Measurements from ENCODE around the gene WWC2. TPM values are rescaled to one million over a fixed set of nuclear protein-coding genes. Genes with fewer than 3 reads are reported as not detected.

The WWC2 gene
- total and polyA plus RNA-seq, 2 experiments from 2014 or later, result 50.5 to 74.2 TPM

DNA sequence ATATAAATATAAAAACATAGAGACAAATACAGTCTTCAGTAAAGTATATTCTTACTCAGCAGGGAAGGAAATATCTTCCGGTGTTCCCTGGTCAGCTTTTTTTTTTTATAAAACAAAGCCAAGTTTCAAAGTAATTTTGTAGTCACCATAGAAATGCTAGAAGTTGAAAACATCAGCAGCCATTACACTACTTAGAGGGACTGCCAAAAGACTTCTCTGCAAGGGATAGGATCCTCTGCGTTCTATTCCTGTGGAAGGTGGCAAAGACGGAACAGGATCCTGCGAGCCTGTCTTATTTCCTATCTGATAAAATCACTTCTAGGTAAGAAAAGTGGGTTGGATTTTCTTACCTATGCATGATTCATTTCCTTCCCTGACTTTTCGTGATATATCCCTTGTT, 201.6 kb downstream of the WWC2 start (continued):
- TF ChIP-seq, protein P1, sequence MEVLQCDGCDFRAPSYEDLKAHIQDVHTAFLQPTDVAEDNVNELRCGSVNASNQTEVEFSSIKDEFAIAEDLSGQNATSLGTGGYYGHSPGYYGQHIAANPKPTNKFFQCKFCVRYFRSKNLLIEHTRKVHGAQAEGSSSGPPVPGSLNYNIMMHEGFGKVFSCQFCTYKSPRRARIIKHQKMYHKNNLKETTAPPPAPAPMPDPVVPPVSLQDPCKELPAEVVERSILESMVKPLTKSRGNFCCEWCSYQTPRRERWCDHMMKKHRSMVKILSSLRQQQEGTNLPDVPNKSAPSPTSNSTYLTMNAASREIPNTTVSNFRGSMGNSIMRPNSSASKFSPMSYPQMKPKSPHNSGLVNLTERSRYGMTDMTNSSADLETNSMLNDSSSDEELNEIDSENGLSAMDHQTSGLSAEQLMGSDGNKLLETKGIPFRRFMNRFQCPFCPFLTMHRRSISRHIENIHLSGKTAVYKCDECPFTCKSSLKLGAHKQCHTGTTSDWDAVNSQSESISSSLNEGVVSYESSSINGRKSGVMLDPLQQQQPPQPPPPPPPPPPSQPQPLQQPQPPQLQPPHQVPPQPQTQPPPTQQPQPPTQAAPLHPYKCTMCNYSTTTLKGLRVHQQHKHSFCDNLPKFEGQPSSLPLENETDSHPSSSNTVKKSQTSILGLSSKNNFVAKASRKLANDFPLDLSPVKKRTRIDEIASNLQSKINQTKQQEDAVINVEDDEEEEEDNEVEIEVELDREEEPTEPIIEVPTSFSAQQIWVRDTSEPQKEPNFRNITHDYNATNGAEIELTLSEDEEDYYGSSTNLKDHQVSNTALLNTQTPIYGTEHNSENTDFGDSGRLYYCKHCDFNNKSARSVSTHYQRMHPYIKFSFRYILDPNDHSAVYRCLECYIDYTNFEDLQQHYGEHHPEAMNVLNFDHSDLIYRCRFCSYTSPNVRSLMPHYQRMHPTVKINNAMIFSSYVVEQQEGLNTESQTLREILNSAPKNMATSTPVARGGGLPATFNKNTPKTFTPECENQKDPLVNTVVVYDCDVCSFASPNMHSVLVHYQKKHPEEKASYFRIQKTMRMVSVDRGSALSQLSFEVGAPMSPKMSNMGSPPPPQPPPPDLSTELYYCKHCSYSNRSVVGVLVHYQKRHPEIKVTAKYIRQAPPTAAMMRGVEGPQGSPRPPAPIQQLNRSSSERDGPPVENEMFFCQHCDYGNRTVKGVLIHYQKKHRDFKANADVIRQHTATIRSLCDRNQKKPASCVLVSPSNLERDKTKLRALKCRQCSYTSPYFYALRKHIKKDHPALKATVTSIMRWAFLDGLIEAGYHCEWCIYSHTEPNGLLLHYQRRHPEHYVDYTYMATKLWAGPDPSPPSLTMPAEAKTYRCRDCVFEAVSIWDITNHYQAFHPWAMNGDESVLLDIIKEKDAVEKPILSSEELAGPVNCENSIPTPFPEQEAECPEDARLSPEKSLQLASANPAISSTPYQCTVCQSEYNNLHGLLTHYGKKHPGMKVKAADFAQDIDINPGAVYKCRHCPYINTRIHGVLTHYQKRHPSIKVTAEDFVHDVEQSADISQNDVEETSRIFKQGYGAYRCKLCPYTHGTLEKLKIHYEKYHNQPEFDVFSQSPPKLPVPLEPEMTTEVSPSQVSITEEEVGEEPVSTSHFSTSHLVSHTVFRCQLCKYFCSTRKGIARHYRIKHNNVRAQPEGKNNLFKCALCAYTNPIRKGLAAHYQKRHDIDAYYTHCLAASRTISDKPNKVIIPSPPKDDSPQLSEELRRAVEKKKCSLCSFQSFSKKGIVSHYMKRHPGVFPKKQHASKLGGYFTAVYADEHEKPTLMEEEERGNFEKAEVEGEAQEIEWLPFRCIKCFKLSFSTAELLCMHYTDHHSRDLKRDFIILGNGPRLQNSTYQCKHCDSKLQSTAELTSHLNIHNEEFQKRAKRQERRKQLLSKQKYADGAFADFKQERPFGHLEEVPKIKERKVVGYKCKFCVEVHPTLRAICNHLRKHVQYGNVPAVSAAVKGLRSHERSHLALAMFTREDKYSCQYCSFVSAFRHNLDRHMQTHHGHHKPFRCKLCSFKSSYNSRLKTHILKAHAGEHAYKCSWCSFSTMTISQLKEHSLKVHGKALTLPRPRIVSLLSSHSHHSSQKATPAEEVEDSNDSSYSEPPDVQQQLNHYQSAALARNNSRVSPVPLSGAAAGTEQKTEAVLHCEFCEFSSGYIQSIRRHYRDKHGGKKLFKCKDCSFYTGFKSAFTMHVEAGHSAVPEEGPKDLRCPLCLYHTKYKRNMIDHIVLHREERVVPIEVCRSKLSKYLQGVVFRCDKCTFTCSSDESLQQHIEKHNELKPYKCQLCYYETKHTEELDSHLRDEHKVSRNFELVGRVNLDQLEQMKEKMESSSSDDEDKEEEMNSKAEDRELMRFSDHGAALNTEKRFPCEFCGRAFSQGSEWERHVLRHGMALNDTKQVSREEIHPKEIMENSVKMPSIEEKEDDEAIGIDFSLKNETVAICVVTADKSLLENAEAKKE (CRISPR knock-in tag; IDR thresholded peaks at IDR 0.05), result no peak
- no peak for TF ChIP-seq POLR2AphosphoS5 (IDR thresholded peaks at IDR 0.05; ENCODE audit: low read depth)
- TF ChIP-seq, protein P2, sequence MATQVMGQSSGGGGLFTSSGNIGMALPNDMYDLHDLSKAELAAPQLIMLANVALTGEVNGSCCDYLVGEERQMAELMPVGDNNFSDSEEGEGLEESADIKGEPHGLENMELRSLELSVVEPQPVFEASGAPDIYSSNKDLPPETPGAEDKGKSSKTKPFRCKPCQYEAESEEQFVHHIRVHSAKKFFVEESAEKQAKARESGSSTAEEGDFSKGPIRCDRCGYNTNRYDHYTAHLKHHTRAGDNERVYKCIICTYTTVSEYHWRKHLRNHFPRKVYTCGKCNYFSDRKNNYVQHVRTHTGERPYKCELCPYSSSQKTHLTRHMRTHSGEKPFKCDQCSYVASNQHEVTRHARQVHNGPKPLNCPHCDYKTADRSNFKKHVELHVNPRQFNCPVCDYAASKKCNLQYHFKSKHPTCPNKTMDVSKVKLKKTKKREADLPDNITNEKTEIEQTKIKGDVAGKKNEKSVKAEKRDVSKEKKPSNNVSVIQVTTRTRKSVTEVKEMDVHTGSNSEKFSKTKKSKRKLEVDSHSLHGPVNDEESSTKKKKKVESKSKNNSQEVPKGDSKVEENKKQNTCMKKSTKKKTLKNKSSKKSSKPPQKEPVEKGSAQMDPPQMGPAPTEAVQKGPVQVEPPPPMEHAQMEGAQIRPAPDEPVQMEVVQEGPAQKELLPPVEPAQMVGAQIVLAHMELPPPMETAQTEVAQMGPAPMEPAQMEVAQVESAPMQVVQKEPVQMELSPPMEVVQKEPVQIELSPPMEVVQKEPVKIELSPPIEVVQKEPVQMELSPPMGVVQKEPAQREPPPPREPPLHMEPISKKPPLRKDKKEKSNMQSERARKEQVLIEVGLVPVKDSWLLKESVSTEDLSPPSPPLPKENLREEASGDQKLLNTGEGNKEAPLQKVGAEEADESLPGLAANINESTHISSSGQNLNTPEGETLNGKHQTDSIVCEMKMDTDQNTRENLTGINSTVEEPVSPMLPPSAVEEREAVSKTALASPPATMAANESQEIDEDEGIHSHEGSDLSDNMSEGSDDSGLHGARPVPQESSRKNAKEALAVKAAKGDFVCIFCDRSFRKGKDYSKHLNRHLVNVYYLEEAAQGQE (IDR thresholded peaks at IDR 0.05; ENCODE audit: unreplicated experiment), result no peak
- TF ChIP-seq CREB1 (CRISPR knock-in tag; IDR thresholded peaks at IDR 0.05; ENCODE audit: low read depth), result no peak
- TF ChIP-seq NANOG (IDR thresholded peaks at IDR 0.05; ENCODE audit: borderline replicate concordance), result no peak
- TF ChIP-seq, protein P3, sequence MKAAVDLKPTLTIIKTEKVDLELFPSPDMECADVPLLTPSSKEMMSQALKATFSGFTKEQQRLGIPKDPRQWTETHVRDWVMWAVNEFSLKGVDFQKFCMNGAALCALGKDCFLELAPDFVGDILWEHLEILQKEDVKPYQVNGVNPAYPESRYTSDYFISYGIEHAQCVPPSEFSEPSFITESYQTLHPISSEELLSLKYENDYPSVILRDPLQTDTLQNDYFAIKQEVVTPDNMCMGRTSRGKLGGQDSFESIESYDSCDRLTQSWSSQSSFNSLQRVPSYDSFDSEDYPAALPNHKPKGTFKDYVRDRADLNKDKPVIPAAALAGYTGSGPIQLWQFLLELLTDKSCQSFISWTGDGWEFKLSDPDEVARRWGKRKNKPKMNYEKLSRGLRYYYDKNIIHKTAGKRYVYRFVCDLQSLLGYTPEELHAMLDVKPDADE (IDR thresholded peaks at IDR 0.05), result no peak
- TF ChIP-seq EZH2phosphoT487 (IDR thresholded peaks at IDR 0.05; ENCODE audit: unreplicated experiment), result no peak
- no peak for TF ChIP-seq EZH2 (IDR thresholded peaks at IDR 0.05; ENCODE audit: low read depth, unreplicated experiment)
- no peak for TF ChIP-seq JUNB (IDR thresholded peaks at IDR 0.05; ENCODE audit: unreplicated experiment)
